Activated naive CD4-positive, alpha-beta T cell treated with anti-CD3 and anti-CD28 coated beads, Interleukin-2, amount 50 U/mL, for 24 hours (primary cell): ENCODE measurements around the gene TBKBP1.

Experiments
- H3K27ac Mint-ChIP-seq: one replicate; pipeline ENCODE4 v1.8.0; 2021; ENCODE audit warnings: mild to moderate bottlenecking, mixed read lengths
- H3K27me3 Mint-ChIP-seq: one replicate; pipeline ENCODE4 v1.8.0; 2021; ENCODE audit warnings: mixed read lengths
- H3K36me3 Mint-ChIP-seq: one replicate; pipeline ENCODE4 v1.8.0; 2021; ENCODE audit warnings: mixed read lengths
- H3K4me1 Mint-ChIP-seq: one replicate; pipeline ENCODE4 v1.8.0; 2021; ENCODE audit warnings: mixed read lengths
- H3K4me3 Mint-ChIP-seq: one replicate; pipeline ENCODE4 v1.8.0; 2021; ENCODE audit warnings: mild to moderate bottlenecking, mixed read lengths
- H3K9me3 Mint-ChIP-seq: one replicate; pipeline ENCODE4 v1.8.0; 2021; ENCODE audit warnings: mixed read lengths

TBKBP1 gene

DNA sequence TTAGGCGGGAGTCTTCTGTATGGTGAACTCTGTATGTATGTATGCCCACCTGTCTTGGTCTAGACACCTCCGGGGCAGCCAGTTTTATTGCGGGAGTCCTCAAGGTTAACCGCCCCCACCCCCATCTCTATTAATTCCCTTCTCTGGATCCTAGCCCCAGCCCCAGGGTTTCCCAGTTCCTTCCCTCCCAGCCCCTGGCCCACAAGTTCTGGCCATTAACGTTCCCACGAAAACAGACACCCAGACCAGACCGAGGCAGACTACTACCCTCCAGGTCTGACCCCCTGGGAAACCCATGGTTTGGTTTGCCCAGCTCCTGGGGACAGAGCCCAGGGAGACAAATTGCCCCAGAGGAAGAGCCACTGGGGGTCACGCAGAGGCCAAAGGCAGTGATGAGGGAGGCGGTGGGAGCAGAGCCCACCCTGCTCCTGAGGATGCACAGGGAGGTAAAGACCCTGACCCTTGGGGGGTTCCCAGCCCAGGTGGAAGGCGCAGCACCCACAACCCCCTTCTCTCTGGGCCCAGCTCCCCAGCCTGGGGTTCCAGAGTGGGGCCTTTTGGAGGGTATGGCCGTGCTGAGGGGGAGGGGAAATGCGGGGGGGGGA lies 8.5 kb downstream of the TBKBP1 start:
- Mint-ChIP-seq H3K27ac (peak overlapping the region; percentile 82), H3K36me3 (peaks cover 19% of the 10 kb centered on the region), H3K4me3 (peak overlapping the region; percentile 67), H3K27me3 (no peaks in the 10 kb centered on the region), H3K4me1 (peaks cover 82% of the 10 kb centered on the region), H3K9me3 (no peaks in the 10 kb centered on the region)

- Mint-ChIP-seq H3K27me3 (no peaks in the 10 kb centered on the region), H3K9me3 (no peaks in the 10 kb centered on the region), H3K36me3 (peaks cover 19% of the 10 kb centered on the region)
Observed at GRCh38 chr17:47703191-47703591, 9.2 kb downstream of the TBKBP1 start.

DNA sequence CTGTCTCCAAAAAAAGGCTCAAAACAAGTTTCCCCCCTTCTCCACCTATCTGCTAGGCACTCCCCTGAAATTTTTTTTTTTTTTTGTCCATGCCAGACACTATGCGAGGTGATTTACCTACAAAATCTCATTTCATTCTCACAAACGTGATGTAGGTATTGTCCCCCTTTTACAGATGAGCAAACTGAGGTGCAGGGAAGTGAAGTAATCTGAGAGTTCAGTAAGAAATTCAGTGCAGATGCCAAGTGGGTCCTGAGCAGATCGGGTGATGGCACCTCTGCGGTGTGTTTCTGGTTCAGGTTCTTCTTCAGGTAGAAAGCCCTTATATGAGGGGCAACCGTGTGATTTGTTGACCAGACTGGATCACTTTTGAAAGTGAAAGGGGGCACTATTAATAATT lies 9.7 kb downstream of the TBKBP1 start:
- no peaks in the 10 kb centered on the region for H3K27me3 Mint-ChIP-seq
- H3K4me1 Mint-ChIP-seq: peaks cover 77% of the 10 kb centered on the region
- H3K27ac Mint-ChIP-seq: peak overlapping the region; percentile 96
- H3K36me3 Mint-ChIP-seq: peaks cover 19% of the 10 kb centered on the region
- H3K9me3 Mint-ChIP-seq: no peaks in the 10 kb centered on the region
- peak overlapping the region; percentile 81 for H3K4me3 Mint-ChIP-seq

More at GRCh38 chr17:47703191-47703591, 9.2 kb downstream of the TBKBP1 start:
- Mint-ChIP-seq H3K4me1 (peaks cover 82% of the 10 kb centered on the region), H3K4me3 (peak overlapping the region; percentile 81), H3K27ac (peak overlapping the region; percentile 96)

DNA sequence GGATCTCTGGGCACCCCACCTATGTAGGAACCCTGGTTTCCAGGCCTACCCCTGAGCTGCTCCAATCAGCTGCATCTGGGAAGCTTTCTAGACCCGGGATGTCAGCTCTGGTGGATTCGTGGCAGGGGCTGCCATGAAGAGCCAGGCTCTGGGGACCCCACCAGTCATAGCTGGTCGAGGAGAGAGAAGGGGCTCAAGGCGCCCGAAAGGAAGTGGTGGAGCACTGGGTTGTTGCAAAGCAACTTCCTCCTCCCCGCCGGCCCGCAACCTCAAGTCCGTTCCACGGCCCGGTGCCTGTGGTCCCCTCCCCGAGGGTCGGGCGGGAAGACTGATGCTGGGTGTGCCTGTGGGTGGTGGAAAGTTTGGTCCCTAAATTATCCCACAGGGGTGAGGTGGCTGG lies 10.2 kb downstream of the TBKBP1 start:
- peaks cover 19% of the 10 kb centered on the region for H3K36me3 Mint-ChIP-seq
- peak overlapping the region; percentile 81 for H3K4me3 Mint-ChIP-seq
- peak overlapping the region; percentile 96 for H3K27ac Mint-ChIP-seq
- H3K9me3 Mint-ChIP-seq: no peaks in the 10 kb centered on the region
- H3K4me1 Mint-ChIP-seq: peaks cover 73% of the 10 kb centered on the region
- H3K27me3 Mint-ChIP-seq: no peaks in the 10 kb centered on the region

DNA sequence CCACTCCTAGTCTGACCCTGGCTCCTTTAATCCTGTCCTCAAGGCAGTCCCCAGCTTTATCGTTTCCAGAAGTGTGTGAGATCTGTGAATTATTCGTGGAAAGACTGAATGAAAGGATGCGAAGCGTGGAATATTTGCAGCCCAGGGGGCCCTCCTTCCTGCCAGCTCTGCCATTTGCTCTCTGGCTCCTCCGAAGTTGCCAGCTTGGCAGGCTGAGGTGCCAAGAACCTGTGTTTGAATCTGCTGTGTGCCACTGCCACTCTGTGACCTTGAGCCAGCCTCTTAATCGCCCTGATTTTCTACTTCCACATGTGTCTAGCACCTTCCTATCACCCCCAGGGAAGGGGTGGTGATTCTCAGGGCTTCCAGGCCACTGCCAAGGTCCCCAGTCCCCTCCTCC lies 10.8 kb downstream of the TBKBP1 start:
- H3K27ac Mint-ChIP-seq: peak overlapping the region; percentile 96
- H3K4me3 Mint-ChIP-seq: peak overlapping the region; percentile 81
- peaks cover 19% of the 10 kb centered on the region for H3K36me3 Mint-ChIP-seq
- H3K27me3 Mint-ChIP-seq: no peaks in the 10 kb centered on the region
- H3K4me1 Mint-ChIP-seq: peaks cover 73% of the 10 kb centered on the region
- H3K9me3 Mint-ChIP-seq: no peaks in the 10 kb centered on the region

GRCh38 chr17:47705536-47706530 lies 11.9 kb downstream of the TBKBP1 start:
- Mint-ChIP-seq H3K27me3 (no peaks in the 10 kb centered on the region), H3K27ac (peak overlapping the region; percentile 96), H3K4me1 (peaks cover 77% of the 10 kb centered on the region), H3K9me3 (no peaks in the 10 kb centered on the region), H3K36me3 (peaks cover 21% of the 10 kb centered on the region), H3K4me3 (peak overlapping the region; percentile 81)

DNA sequence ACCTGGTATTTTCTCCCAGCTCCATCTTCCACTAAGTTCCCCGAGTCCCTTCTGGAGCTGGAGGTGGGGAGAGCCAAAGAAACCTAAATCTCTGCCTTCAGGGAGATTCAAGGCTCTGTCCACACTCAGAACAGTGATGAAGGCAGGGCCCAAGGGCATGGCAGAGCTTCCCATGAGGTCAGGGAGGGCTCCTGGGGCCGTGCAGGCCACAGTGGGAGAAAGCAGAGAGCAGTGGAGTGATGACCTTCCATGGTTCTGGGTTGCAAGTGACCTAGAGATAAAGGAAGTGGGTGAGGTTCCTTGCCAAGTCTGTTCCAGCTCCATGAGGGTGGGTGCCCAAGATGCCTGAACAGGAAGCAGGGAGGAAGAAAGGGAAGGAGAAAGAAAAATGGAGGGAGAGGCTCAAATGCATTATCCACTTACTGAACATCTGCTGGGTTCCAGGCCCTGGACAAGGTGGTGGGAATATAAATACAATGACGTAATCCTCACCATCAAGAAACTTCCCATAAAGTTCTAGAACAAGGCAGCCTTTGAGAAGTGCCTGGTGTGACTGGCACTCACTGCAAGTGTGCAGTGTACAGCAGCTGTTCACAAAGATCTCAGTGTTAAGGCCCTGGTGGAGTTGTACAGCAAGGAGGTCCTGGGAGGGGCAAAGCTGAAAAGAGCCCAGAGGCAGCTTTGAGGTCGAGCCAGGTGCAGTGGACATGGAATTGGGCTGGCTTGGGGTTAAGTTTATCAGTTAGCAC lies 13.3 kb downstream of the TBKBP1 start:
- Mint-ChIP-seq H3K4me3 (peak overlapping the region; percentile 81), H3K36me3 (peaks cover 20% of the 10 kb centered on the region), H3K4me1 (peaks cover 75% of the 10 kb centered on the region), H3K27ac (peak overlapping the region; percentile 96), H3K9me3 (no peaks in the 10 kb centered on the region), H3K27me3 (no peaks in the 10 kb centered on the region)

DNA sequence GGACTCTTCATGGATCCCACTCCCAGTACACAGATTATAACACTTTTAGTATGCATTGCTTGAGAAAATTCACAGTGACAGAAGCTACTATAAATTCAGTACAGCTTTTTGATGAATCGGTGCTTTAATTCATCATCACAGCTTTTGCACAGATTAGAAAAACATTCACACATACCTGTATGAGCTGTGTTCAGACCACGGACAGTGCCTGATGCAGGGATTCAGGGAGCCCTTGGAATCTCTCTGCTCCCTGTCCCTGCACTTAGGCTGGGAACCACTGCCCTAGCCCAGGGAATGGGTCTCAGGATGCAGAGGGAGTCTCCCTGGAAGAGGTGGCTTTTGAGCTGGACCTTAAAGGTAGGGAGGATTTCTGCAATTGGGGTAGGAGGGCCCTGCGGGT lies 13.9 kb downstream of the TBKBP1 start:
- H3K4me3 Mint-ChIP-seq: no peak overlapping the region
- H3K27ac Mint-ChIP-seq: no peak overlapping the region
- no peaks in the 10 kb centered on the region for H3K27me3 Mint-ChIP-seq
- no peaks in the 10 kb centered on the region for H3K9me3 Mint-ChIP-seq
- peaks cover 77% of the 10 kb centered on the region for H3K4me1 Mint-ChIP-seq
- peaks cover 17% of the 10 kb centered on the region for H3K36me3 Mint-ChIP-seq

DNA sequence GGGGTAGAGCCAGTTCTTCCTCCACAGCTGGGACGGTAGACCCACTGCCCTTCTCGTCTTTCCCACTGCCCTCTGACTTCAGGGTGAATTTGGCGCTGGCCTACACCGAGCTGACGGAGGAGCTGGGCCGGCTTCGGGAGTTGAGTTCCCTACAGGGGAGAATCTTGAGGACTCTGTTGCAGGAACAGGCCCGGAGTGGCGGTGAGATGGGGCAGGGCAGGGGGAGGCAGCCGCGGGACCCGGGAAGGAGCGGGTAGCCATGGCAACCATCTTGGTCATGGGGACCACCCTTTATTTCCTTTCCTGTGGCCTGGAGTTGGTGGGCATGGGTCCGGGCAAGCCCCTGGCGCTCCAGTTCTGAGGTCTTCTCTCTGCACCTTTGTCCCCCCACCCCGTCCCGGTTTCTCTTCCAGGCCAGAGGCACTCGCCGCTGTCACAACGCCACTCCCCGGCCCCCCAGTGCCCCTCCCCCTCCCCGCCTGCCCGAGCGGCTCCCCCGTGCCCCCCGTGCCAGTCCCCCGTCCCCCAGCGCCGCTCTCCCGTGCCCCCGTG lies 14.4 kb downstream of the TBKBP1 start:
- Mint-ChIP-seq H3K36me3 (peaks cover 17% of the 10 kb centered on the region), H3K4me1 (peaks cover 76% of the 10 kb centered on the region), H3K4me3 (no peak overlapping the region), H3K27me3 (no peaks in the 10 kb centered on the region), H3K27ac (no peak overlapping the region), H3K9me3 (no peaks in the 10 kb centered on the region)

- Mint-ChIP-seq H3K27me3 (no peaks in the 10 kb centered on the region), H3K36me3 (peaks cover 14% of the 10 kb centered on the region), H3K4me1 (peaks cover 73% of the 10 kb centered on the region), H3K9me3 (no peaks in the 10 kb centered on the region), H3K27ac (no peak overlapping the region), H3K4me3 (no peak overlapping the region)
Observed at GRCh38 chr17:47708864-47709541, 15.0 kb downstream of the TBKBP1 start.

GRCh38 chr17:47709594-47709993 lies 15.6 kb downstream of the TBKBP1 start:
- H3K27me3 Mint-ChIP-seq: no peaks in the 10 kb centered on the region
- H3K4me3 Mint-ChIP-seq: no peak overlapping the region
- no peaks in the 10 kb centered on the region for H3K9me3 Mint-ChIP-seq
- H3K4me1 Mint-ChIP-seq: peaks cover 72% of the 10 kb centered on the region
- H3K27ac Mint-ChIP-seq: peak overlapping the region; percentile 55
- peaks cover 14% of the 10 kb centered on the region for H3K36me3 Mint-ChIP-seq

GRCh38 chr17:47711366-47712099 lies 17.6 kb downstream of the TBKBP1 start:
- H3K27me3 Mint-ChIP-seq: no peaks in the 10 kb centered on the region
- peak overlapping the region; percentile 57 for H3K27ac Mint-ChIP-seq
- peaks cover 8% of the 10 kb centered on the region for H3K36me3 Mint-ChIP-seq
- H3K4me3 Mint-ChIP-seq: no peak overlapping the region
- peaks cover 70% of the 10 kb centered on the region for H3K4me1 Mint-ChIP-seq
- H3K9me3 Mint-ChIP-seq: no peaks in the 10 kb centered on the region

GRCh38 chr17:47712330-47713023 lies 18.5 kb downstream of the TBKBP1 start:
- Mint-ChIP-seq H3K36me3 (peaks cover 8% of the 10 kb centered on the region), H3K9me3 (no peaks in the 10 kb centered on the region), H3K4me1 (peaks cover 70% of the 10 kb centered on the region), H3K27me3 (no peaks in the 10 kb centered on the region), H3K4me3 (no peak overlapping the region), H3K27ac (peak overlapping the region; percentile 57)
